Measurements from ENCODE around the gene LPCAT1.

Gene LPCAT1

DNA sequence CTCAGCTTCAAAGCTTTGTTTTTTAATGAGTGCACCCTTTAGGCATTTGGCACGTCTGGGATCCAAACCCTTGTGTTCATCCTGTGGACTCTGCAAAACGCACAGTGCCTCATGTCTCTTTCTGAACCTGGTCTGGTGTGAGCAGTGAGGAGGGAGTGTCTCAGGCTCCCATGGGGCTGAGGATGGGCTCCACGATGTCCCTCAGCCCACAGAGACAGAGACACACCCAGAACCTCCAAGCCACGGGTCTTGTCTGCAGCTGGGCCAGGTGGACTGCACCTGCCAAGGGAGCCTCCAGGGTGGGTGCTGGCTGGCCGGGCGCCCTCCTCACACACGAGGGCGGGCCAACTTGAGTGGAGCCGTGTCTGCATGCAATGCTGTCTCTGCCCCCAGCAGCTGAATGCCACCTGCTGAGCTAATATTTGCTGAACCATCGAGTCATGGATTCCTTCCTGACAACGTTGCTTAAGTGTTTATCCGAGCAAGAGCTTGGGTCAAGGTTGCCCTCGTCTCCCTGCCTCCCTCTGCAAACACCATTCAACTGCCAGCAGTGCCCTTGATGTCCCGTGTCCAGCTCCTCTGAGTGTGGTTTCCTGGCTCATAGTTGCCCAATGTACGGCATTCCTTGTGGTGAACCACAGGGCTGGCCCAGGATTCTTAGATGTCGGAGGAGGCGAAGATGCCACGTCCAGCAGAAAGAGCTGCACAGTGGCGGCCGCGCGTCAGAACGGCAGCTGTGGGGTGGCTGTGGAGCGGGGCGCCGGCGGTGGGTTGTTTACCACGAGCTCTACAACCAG, 31.4 kb upstream of the LPCAT1 start:
- DNase-seq: no peak

DNA sequence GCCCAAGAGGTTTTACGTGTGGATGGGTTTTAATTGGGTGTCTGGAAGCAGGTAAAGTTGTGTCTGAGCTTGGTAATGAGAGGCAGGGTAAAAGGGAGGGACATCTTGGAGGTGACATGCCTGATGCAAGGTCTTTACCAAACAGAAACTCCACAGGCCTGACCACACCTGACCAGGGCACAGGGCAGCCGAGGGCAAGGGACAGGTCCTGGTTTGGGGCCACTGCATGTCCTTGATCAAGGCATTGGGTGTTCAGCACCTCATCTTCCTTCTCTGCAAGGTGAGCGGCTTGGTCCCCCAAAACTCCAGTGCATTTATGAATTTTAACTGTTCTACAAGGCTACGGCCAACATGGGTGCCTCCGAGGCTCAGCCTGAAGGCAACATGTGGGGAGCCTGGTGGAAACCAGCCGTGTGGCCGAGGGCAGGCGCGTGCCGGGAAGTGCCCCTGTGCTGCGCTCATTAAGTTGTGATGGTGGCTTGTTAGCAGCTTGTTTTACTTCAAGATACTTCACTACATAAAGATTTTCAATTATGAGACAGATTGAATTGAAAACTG, 30.7 kb upstream of the LPCAT1 start:
- DNase-seq: no peak

DNA sequence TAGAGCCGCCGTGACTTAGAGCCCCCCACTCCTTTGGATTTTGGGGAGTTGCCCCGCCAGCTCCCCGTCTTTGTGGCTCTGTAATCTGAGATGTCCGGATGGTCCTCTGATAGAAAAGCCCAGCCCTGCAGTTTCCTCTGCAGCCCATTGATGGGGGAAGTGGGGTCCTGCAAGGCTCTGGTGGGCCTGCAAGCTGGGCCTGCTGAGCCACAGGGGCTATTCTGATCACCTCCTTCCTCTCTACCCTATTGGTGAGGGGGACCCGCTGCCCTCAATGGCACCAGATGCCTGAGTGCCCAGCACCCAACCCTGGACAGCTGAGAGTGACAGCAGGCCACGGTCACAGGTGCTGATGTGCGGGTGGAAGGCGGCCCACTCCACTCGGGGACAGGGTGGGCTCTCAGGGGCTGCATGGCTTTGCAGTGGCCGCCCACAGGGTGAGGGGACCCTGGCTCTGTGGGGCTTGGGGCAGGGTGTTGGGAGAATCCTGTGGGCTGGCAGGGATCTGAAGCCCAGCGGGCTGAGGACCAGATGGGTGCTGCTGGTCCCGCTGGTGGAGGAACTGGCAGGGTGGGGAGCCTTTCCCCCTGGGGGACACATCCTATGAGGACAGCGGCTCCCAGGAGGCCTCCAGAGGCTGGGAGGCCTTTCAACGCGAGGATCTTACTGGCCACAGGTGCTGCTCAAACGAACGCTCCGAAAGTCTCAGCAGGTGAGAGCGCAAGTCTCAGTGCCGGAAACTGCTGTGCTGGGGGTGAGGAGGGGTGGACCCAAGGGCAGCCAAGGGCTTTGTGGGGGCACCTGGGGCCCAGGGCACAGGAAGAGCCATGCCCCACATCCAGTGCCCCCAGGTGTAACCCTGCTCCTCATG, 30.0 kb upstream of the LPCAT1 start:
- DNase-seq: no peak

DNA sequence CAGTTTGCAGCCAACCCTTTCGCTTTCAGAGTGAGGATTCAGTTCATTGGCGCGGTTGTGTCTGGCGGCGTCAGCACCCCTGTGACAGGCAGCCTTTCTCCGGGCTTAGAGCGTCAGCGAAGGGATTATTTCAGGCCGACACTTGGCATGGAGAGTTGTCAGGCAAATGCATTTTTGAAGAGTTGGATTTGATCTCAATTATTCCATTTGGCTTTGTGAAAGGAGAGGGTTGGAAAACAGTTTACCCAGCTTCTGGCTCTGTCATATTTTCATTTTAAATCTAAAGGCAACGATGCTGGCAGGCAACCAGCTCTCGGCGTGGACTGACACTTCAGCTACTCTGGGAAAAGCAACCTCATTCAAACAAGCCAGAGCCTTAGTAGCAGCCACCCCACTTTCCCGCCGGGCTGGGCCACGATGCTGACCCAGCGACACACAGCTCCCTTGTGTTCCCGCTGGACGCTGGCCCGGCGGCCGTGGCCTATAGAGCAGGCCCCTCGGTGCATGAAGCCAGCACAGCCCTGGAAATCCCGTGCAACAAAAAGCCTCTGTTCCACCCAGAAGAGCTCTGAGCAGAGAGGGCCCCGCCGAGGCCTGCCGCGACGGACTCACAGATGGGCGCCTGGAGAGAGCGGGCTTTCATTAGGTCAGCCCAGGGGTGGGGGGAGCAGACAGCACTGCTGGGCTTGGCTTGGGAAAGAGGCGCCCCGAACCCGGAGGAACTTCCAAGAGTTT, 28.9 kb upstream of the LPCAT1 start:
- no peak for DNase-seq

DNA sequence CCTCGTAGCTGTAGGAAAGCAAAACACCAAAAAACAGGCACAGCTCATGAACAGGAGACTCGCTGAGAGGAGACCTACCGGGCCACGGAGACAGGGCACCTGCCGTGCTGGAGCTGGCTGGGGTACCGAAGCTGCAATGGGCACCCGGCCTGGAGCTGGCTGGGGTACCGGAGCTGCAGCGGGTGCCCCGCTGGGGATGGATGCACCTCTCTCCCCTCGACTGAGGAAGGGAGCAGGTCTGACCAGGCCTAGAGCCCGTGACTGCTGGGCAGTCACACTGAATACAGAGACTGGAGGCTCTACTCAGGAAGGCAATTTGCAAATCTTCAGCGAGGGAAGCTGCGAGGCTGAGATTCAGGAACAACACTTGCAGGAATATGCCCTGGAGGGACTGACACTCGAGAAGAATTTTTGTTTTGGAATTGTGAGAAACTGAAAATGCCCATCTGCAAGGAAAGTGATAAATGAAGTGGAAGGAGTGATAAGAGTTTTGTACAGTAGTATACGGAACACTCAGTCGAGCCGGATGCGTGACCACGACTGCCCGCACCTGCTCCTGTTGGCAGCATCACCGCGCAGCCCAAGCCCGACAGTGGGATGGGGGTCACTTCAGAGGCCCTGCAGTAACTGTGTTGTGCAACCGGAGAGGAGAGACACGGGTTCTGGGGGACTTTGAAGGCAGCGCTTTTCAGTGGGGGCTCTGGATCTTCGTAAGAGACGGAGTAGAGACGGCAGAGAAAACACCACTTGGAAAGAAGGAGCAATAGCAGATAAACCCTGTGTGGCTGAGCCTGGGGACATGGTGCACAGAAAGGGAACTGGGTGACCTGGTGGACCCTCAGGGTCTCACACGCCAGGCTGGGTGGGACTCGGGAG, 27.9 kb upstream of the LPCAT1 start:
- DNase-seq: no peak

DNA sequence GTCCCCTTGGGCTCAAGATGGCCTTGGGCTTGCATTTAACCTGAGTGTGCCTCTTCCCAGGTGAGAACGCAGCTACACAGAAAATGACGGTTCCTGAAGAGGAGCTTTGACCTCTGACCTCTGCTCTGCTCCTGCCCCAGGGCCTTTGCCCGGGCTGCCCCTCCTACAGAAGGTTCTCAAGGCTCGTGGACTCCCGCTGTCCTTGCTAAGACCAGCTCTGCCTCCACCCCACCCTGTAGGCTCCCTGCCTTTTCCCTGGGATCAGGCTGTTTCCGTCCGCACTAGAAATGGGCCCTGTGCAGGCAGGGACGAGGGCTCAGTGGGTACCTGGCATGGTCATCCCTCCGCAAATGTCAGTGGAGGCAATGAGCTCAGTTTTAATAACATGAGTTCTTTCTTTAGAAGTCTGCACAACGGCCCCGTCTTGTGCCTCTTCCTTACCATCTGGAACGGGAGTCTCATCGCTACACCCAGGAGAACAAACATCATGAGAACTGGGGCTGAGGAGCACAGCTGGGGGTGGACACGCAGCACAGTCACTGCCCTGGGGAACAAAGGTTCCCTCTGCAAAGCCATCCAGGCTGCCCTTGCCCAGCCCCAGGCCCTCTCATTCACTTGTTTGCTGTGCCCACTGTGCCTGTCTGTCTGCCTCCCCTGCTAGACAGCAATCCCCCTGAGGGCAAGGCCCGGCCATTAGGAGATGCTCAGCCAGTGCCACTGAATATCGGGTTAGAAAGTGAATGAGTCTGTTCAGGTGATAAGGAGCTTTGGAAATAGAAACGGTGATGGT, 26.7 kb upstream of the LPCAT1 start:
- no peak for DNase-seq

DNA sequence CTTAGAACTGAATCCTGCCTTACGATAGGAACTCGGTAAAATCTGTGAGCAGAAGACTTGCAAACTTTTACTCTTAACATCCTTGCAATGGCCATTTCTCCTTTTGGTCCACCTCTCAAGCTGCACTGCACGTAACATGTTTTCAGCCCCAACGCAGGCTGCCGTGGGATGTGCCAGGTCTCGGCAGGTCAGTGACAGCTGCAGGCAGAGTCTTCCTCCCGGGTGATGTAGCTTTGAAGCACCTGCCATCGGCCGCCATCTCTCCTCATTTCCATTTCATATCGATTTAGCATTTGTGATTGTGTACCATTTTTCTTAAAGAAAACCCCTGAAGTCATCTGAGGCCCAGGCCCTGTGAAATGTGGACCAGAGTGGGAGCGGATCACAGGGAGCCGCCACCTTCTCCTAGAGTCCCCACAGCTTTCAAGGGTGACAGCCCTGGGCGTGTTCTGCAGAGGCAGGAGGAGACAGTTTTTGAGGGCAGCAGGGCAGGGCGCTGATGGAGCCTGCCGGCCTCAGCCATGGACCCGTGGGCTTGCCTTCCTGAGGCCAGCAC, 25.8 kb upstream of the LPCAT1 start:
- no peak for DNase-seq

DNA sequence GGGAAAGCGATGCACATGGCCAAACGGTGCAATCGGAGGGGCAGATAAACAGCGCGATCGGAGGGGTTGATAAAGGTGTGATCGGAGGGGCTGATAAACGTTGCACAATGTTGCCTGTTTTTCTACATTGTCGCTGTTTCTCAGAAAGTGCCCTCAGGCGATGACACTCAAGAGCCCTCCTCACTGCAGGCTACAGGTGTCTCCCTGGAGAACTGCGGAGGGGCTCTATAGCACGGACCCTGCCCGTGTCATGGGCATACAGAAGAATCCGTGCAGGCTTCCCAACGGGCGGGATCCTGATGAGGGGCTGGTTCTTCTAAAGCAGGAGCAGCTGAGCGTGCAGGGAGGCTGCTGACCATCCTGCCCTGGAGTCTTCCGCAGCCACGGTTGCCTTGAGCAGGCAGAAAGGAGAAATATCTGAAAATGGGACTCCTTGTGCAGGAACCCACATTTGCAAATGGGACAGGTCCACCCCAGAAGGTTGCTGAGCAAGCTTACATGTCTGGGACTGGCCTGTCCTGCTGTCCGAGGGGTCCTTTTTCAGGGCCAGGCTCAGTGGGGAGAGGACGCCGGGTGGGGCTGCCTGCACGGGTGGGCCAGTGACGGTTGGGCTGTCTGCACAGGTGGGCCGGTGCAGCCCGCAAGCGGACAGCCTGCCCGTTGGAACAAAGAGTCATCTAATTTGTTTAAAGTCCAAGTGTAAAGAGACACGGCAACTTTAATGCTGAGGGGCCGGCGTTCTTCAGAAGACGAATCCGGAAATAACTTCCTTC, 25.1 kb upstream of the LPCAT1 start:
- DNase-seq: no peak

DNA sequence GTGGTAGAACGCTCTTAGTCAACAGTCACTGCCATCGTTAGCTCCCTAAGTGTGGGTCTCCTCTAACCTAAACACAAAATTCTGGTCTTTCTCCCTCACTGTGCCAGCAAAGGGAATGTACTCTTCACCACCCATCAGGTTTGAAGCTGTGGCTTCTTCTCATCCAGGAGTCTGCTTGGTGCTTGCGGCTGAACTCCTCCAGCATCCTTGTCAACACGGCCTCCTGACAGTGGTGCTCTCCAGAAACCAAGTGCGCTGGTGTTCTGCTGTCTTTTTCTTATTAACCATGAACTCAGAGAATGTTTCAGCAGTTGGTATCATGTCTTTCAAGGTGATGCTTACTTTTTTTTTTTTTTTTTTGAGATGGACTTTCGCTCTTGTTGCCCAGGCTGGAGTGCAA, 23.9 kb upstream of the LPCAT1 start:
- no peak for DNase-seq

DNA sequence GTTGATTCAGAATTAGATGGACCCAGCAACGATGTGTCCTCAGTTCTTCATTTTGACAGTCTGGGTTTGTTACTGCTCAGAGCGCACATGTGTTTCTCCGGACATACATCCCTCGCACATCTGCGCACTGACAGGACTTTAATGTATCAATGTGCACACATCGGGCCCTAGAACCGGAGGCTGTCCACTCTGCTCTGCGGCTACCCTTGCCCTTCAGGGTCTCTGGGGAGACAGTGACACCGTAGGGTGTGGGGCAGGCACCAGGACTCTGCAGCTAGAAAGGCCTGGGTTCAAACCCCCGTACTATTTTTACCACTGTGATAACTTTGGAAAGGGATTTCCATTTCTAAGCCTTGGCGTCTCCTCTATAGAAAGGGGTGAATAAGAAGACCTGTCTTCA, 23.5 kb upstream of the LPCAT1 start:
- DNase-seq: no peak

DNA sequence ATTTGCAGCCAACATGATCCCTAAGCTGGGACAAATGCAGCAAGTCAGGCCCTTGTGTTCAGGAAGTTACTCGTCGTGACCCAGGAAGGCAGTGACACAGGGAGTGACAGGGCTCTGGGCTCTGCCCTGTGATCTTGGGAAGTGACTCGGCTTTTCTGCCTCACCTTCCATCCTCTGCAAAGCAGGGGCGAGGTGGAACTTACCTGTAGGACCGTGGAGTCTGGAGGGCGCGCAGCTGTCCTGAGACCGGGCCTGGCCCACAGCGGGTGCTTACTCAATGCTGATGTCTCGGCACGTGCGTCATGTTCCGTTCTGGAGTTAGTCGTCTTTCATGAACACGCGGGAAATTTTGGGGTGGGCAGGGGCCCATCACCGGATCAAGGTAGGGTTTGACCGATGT, 22.8 kb upstream of the LPCAT1 start:
- no peak for DNase-seq

DNA sequence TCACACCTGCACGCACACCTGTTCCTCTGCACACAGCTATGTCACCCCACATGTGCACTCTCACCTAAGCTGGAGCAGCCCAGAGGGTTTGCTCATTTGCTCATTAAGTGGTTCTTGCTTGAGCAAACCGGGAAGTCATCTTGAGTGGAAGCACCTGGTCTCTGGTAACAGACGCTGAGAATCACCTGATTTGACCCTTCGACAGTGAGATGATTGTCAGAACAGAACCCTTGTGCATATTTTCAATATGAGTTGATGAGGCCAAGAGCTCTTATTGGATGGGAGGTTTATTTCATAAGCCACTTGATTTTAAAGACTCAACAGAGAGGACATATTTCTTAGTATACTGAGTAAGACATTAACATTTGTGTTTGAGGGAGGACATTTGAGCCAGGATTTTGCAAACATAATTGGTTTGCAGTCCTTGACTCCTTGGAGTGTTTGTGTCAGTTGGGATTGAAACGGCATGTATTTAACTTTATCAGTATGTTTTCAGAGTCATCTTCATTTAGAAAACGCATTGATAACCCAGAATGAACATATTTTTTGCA, 22.1 kb upstream of the LPCAT1 start:
- no peak for DNase-seq

DNA sequence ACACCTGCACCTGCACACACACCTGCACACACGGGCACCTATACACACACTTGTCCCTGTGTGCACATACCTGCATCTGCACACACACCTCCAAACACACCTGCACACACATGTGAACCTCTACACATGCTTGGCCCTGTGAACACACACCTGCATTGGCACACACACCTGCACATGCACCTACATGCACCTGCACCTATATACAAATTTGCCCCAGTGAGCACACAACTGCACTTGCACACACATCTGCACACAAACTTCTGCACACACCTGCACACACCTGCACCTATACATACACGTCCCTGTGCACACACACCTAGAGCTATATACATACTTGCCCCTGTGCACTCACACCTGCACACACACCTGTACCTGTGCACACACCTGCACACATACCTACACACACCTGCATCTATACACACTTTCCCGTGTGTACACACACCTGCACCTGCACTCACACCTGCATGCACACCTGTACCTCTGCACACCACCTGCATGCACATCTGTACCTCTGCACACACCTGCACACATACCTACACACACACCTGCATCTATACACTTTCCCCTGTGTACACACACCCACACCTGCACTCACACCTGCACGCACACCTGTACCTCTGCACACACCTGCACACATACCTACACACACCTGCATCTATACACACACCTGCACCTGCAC, 21.5 kb upstream of the LPCAT1 start:
- no peak for DNase-seq

DNA sequence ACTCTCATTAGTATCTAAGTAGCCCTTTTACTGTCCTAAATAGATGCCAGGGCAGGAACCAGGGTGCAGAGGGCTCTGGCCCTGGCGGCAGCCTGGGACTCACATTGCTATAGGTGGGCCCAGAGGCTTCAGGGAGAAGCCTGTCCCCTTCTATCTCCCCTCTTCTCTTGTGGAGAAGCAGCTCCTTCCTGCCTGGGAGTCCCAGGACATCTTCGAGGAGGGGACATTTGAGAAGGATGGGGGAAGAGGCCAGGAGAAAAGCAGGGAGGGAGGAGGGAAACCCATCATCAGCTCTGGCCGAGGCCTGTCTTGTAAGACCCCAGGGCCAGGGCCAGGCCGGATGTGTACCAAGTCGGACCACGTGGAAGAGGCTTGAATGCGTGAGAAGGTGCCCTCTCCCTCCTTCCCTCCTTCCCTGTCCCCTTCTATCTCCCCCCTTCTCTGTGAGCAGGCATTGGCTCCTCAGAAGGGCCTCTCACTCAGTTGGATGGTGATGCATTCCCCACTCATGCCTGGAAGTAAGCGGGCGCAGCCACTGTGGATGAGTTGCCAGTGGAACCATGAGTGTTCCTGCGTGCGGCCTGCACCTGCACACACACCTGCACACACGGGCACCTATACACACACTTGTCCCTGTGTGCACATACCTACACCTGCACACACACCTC, 20.7 kb upstream of the LPCAT1 start:
- DNase-seq: no peak

DNA sequence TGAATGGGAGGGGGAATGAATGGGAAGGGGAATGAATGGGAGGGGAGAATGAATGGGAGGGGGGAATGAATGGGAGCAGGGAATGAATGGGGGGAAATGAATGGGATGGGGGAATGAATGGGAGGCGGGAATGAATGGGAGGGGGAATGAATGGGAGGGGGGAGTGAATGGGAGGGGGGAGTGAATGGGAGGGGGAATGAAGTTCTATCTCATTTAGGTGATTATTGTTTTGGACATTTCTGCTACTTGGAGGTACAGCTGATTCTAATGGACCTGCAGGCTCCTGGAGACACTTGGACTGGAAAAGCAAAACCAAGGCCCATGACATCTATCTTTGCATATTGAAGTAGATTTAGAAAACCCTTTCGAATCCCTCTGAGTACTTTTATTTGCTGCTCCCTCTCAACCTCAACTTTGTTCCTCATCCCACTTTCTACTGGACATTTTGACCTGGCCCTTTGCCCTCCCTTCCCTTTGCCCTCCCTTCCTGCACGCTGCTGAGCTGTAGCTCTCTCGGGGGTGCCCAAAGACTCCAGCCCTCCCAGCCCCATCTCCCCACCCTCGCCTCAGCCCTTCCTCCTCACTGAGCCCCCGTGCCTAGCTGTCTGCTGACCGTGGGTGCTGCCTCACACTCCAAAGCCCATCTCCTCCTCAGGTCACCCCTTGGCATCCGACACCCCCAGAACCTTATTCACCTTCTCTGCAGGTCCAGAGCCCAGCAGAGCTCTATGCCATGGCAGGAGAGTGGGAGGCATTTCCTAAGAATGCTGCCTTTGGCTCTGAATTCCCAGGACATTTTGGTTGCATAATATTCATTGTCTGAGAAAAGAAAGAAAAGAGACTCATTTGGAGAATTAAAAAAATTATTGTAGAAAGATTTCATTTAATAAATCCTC, 19.9 kb upstream of the LPCAT1 start:
- no peak for DNase-seq

DNA sequence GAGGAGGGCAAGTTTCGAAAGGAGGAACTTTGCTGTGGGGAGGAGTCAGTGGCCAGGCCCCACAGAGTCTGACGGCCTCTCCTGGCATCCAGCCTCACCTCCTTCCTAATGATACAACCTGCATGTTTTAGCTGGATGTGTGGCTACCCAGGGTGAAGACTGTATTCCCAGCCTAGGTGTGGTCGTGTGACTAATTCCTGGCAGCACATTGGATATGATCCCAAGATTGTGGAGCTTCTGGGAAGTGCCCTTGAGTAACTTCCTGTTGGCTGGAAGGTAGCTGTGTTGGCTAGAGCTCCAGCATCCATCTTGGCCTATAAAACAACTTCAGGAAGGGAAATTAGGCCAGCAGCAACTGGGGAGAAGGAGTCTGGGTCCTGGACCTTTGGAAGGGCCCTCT, 19.0 kb upstream of the LPCAT1 start:
- DNase-seq: no peak

DNA sequence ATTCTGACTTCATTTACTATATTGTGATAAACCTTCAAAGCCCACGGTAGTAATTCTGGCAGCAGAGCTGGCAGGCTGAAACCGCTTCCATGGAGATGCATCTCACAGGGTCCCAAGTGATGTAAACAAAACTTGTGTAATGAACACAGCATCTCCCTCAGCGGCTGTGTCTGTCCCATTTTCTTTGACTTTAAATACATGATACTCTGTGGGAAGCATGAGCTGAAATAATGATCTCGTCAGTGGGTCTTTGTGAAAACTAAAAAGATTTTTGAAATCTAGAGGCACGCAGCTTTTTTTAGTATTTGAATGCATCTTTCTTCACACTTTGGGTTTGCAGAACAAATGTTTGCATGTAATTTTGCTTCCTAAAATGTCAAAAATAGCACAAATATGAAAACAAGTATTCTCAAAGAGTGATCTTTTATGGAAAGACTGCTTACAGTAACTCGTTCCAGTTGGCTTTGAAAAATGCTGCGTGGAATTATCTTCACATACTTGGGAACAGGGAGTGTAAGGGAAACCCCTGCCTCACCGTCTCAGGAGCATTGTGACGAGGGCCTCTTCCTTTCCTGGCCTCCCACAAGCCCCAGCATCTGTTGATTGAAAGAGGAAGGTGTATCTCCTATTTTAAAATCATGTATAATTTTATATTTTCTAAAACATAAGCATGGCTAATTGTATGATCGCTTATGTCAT, 18.1 kb upstream of the LPCAT1 start:
- no peak for DNase-seq
